GM12801 (cell line): ENCODE results near the gene HMCN2.

Source experiments
- TF ChIP-seq, protein P1 (sequence below): IDR thresholded peaks from one replicate; pipeline ENCODE4 v1.5.1; 2011; ENCODE audit warnings: control low read depth; ENCODE audit not compliant: insufficient read length; ENCODE audit errors: extremely low read depth

The HMCN2 gene

DNA sequence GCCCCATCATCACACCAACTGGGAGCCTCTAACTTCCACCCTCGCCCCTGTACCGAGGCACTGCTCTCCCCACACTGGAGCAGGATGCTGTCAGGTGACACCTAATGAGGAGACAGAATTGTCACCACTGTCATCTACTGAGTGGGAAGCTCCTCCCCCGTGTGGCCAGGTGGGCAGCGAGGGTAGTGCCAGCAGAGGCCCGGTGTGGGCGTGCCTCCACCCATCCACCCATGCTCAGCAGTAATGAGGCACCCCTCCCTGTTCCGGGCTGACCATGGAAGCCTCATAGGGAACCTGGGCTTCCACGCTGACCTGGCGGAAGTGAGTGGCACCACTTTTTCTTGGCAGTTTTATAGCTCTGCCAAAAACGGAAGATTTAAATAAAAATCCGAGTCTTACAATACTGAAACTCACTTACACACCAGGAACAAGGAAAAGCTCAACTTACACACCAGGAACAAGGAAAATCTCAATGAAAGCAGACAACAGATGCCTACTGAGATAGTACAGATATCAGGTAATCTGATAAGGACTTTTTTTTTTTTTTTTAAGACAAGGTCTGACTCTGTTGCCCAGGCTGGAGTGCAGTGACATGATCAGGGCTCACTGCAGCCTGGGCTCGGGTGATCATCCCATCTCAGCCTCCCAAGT, 148.6 kb downstream of the HMCN2 start:
- TF ChIP-seq, protein P1, sequence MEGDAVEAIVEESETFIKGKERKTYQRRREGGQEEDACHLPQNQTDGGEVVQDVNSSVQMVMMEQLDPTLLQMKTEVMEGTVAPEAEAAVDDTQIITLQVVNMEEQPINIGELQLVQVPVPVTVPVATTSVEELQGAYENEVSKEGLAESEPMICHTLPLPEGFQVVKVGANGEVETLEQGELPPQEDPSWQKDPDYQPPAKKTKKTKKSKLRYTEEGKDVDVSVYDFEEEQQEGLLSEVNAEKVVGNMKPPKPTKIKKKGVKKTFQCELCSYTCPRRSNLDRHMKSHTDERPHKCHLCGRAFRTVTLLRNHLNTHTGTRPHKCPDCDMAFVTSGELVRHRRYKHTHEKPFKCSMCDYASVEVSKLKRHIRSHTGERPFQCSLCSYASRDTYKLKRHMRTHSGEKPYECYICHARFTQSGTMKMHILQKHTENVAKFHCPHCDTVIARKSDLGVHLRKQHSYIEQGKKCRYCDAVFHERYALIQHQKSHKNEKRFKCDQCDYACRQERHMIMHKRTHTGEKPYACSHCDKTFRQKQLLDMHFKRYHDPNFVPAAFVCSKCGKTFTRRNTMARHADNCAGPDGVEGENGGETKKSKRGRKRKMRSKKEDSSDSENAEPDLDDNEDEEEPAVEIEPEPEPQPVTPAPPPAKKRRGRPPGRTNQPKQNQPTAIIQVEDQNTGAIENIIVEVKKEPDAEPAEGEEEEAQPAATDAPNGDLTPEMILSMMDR: no peak

GRCh38 chr9:130414910-130415746, 149.6 kb downstream of the HMCN2 start:
- TF ChIP-seq, protein P1: no peak

GRCh38 chr9:130417602-130418001, 152.0 kb downstream of the HMCN2 start:
- TF ChIP-seq, protein P1: no peak

DNA sequence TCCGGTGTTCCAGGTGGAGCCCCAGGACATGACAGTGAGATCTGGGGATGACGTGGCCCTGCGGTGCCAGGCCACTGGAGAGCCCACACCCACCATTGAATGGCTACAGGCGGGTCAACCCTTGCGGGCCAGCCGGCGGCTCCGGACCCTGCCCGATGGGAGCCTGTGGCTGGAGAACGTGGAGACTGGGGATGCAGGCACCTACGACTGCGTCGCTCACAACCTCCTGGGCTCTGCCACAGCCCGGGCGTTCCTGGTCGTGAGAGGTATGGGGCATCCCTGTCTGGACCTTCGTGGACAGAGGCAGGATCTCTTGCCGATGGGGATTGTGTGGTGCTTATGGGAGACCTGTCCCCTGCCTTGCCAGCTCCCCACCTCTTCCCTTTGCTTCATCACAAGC, 153.2 kb downstream of the HMCN2 start:
- TF ChIP-seq, protein P1: no peak

GRCh38 chr9:130419521-130420035, 154.0 kb downstream of the HMCN2 start:
- TF ChIP-seq, protein P1: no peak

DNA sequence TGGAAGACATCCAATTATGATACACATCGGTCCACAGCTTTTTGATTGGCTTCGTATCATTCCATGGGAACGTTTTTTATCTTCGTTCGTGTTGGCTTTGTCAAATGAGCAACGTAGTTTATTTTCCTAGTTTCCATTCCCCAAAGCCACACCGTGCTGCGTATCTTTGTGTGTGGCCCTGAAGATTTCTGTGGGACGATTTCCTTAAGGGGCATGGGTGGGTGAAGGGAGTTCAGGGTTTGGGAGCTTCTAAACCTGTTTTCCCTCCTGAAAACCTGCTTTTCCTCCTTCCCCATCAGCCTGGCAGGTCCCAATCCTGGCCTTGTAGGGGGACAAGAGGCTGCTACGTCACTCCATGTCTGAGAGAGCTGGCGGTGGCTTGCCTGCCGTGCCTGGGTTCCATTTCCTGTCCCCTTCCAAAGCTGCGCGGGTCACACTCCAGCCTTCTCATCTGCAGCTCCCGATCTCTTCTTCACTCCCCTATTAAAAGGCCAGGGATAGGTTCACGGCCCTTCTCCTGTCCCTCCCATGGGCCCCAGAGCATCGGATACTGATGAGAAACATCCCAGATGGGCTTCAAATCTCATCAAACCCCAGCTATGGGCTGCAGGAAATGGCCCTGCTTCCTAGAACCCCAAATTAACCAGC, 155.7 kb downstream of the HMCN2 start:
- TF ChIP-seq, protein P1: no peak

DNA sequence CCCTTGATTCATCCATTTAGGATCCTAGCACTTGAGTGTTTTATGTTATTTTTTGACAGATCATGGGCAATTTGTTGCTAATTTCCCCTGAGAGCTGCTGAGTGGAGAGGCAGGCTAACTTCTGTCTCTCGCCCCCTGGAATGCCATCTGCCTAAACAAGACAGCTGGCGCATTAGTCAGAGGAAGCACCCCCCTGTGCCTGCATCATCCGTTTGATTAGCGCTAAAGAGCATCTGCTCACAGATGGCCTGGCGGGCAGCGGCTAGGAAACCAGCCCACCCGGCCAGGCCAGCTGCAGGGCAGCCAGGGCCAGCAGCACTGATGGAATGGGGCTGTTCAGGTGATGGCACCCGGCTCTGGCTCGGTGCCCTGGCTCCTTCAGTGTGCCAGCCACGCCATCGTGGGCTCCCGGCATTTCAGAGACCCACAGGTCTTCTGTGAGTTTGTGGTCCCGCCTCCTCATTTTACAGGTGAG, 156.3 kb downstream of the HMCN2 start:
- TF ChIP-seq, protein P1: no peak
